HepG2 (cell line): ENCODE data around the gene NAA30. TPM values are rescaled to one million over a fixed set of nuclear protein-coding genes. Genes with fewer than 3 reads are reported as not detected.

Experiments
- CREB1 ChIP-seq, 2 experiments: fragments of 450-650 bp in 1 of 2; IDR thresholded peaks; 2 replicates each; pipeline ENCODE4 v1.6.1; 2016 to 2017; ENCODE audit warnings: control low read depth in 1 of 2, mild to moderate bottlenecking in 1 of 2, missing compliant biosample characterization in 1 of 2, missing genetic modification characterization in 1 of 2
- EP300 ChIP-seq, 3 experiments: sonication (generic) in 1 of 3; formaldehyde crosslinking in 1 of 3; IDR thresholded peaks; 2 replicates each; pipeline versions ENCODE4 v1.5.1 to v1.6.1; 2011 to 2020; ENCODE audit warnings: low read depth in 2 of 3, low read length in 2 of 3, borderline replicate concordance in 1 of 3, improper control_type of control experiment in 1 of 3, mild to moderate bottlenecking in 1 of 3, missing genetic modification reagents in 1 of 3, moderate library complexity in 1 of 3
- EZH2 ChIP-seq: conservative IDR thresholded peaks from 2 replicates; pipeline ENCODE4 v1.6.1; 2012; ENCODE audit warnings: mild to moderate bottlenecking, low read depth, low read length, moderate library complexity
- FOXM1 ChIP-seq: sonication (generic); formaldehyde crosslinking; IDR thresholded peaks from 2 replicates; pipeline ENCODE4 v1.5.0; 2020; ENCODE audit warnings: missing genetic modification reagents
- IRF2 ChIP-seq: IDR thresholded peaks from 2 replicates; pipeline ENCODE4 v1.6.1; 2018; ENCODE audit warnings: missing genetic modification reagents, missing compliant biosample characterization
- MLLT10 ChIP-seq: sonication (generic); formaldehyde crosslinking; IDR thresholded peaks from 2 replicates; pipeline ENCODE4 v1.4.0; 2020; ENCODE audit warnings: missing genetic modification reagents
- NFIC ChIP-seq: IDR thresholded peaks from 2 replicates; pipeline ENCODE4 v1.6.1; 2012; ENCODE audit warnings: mild to moderate bottlenecking, low read length, inconsistent platforms
- NR2C2 ChIP-seq: sonication (generic); formaldehyde crosslinking; IDR thresholded peaks from 2 replicates; pipeline ENCODE4 v1.4.0; 2020; ENCODE audit warnings: missing genetic modification reagents, mild to moderate bottlenecking, moderate library complexity, borderline replicate concordance
- RARA ChIP-seq: IDR thresholded peaks from 2 replicates; pipeline ENCODE4 v1.6.1; 2016; ENCODE audit warnings: missing genetic modification reagents, missing compliant biosample characterization
- REL ChIP-seq: sonication (generic); formaldehyde crosslinking; conservative IDR thresholded peaks from 2 replicates; pipeline ENCODE4 v1.8.0; 2022; ENCODE audit warnings: mild to moderate bottlenecking, missing genetic modification reagents, moderate library complexity
- SOX6 ChIP-seq, 2 experiments: fragments of 450-650 bp in 1 of 2; sonication (generic) in 1 of 2; formaldehyde crosslinking in 1 of 2; IDR thresholded peaks; 2 replicates each; pipeline versions ENCODE4 v1.4.0 to v1.6.1; 2017 to 2020; ENCODE audit warnings: antibody characterized with exemption in 1 of 2, mild to moderate bottlenecking in 1 of 2, missing genetic modification reagents in 1 of 2
- TEAD3 ChIP-seq: optimal IDR thresholded peaks from 2 replicates; pipeline ENCODE3; 2016; ENCODE audit warnings: borderline replicate concordance
- ZNF281 ChIP-seq: sonication (generic); formaldehyde crosslinking; IDR thresholded peaks from 2 replicates; pipeline ENCODE4 v1.4.0; 2020; ENCODE audit warnings: missing genetic modification reagents, borderline replicate concordance
- ZNF430 ChIP-seq: sonication (generic); formaldehyde crosslinking; IDR thresholded peaks from 2 replicates; pipeline ENCODE4 v1.9.0; 2021; ENCODE audit warnings: mild to moderate bottlenecking, missing genetic modification reagents
- ZNF446 ChIP-seq: sonication (generic); formaldehyde crosslinking; IDR thresholded peaks from 2 replicates; pipeline ENCODE4 v1.5.0; 2020; ENCODE audit warnings: mild to moderate bottlenecking, missing genetic modification reagents
- ZNF496 ChIP-seq: sonication (generic); formaldehyde crosslinking; IDR thresholded peaks from 2 replicates; pipeline ENCODE4 v1.8.1; 2023; ENCODE audit warnings: mild to moderate bottlenecking, moderate library complexity, missing genetic modification reagents; ENCODE audit not compliant: insufficient replicate concordance
- ZNF772 ChIP-seq: sonication (generic); formaldehyde crosslinking; IDR thresholded peaks from 2 replicates; pipeline ENCODE4 v1.5.0; 2020; ENCODE audit warnings: mild to moderate bottlenecking, missing genetic modification reagents
- polyA plus RNA-seq, 8 experiments: library from polyadenylated mRNA; depleted of rRNA in 3 of 8; stranded (reverse) in 7 of 8; unstranded in 1 of 8; fragments of >200 nt; fragmentation: Illumina TruSeq in 4 of 8; extraction: Trizol in 4 of 8; gene quantifications; 2 replicates each; pipeline versions ENCODE4 v1.2.1 to v1.2.3, GENCODE V29; 2011 to 2016; ENCODE audit warnings: low read depth in 4 of 8, missing spikeins in 1 of 8, mixed read lengths in 1 of 8; ENCODE audit not compliant: insufficient read depth in 1 of 8
- total RNA-seq, 5 experiments: library from RNA; depleted of rRNA; stranded (reverse); fragments of >200 nt; fragmentation: Illumina TruSeq; extraction: Trizol; gene quantifications; 2 replicates each; pipeline ENCODE4 v1.2.3, GENCODE V29; 2016; ENCODE audit warnings: low read depth in 1 of 5
- TF ChIP-seq, protein P1 (sequence below): sonication (generic); formaldehyde crosslinking; conservative IDR thresholded peaks from 2 replicates; pipeline ENCODE4 v1.4.0; 2020; ENCODE audit warnings: mild to moderate bottlenecking, missing genetic modification reagents, moderate library complexity
- TF ChIP-seq, protein P2 (sequence below), 2 experiments: sonication (generic) in 1 of 2; formaldehyde crosslinking in 1 of 2; IDR thresholded peaks; 2 replicates each; pipeline versions ENCODE4 v1.4.0 to v1.6.1; 2018 to 2020; ENCODE audit warnings: missing genetic modification reagents in 2 of 2, borderline replicate concordance in 1 of 2, low read depth in 1 of 2, mild to moderate bottlenecking in 1 of 2, missing biosample characterization in 1 of 2
- TF ChIP-seq, protein P3 (sequence below): sonication (generic); formaldehyde crosslinking; IDR thresholded peaks from 2 replicates; pipeline ENCODE4 v1.4.0; 2020; ENCODE audit warnings: missing genetic modification reagents

NAA30 gene
- total and polyA plus RNA-seq, 2 of the 13 experiments (the other 11 are each of a cell fraction or from before 2014, with no cell fraction given), result 10.8 to 18.4 TPM

DNA sequence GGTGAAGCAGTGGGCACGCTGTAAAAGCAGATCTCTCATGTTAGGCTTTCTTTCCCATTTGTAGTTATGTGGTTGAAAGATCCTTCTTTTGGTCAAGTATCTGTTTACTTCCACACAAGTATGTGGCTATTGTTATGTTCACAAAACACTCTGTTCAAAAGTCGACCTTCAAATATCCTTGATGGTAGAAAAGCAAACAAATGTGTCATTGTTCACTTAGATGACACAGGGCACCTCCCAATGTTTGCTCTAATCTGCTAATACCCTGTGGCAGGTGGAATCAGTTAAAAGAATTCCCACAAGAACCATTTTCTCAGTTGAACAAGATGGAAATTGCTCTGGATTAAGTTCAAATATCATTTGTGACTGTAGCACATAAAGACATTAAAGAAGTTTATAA is 43.6 kb upstream of the NAA30 start (continued):
- TF ChIP-seq REL (CRISPR knock-in tag) (no peak), ZNF430 (CRISPR knock-in tag) (no peak), NFIC (peak; percentile 32; the same call in 1 of the 2 replicates), NR2C2 (no peak), MLLT10 (CRISPR knock-in tag) (no peak), ZNF772 (CRISPR knock-in tag) (no peak), FOXM1 (CRISPR knock-in tag) (no peak), SOX6 (IDR thresholded peaks at IDR 0.05) (no peak), SOX6 (CRISPR knock-in tag; IDR thresholded peaks at IDR 0.05) (peak; percentile 98), ZNF496 (CRISPR knock-in tag) (no peak), RARA (CRISPR knock-in tag) (peak; percentile 71), ZNF281 (peak; percentile 10; the same call in 1 of the 2 replicates), EP300 (IDR thresholded peaks at IDR 0.05; ENCODE audit: low read depth in 2 of 2, low read length in 2 of 2) (peak in 1 of 2 experiments; percentile 78; a peak in 2 of 4 replicates), EP300 (CRISPR knock-in tag; IDR thresholded peaks at IDR 0.05; ENCODE audit: borderline replicate concordance) (peak; percentile 52; the same call in 1 of the 2 replicates), IRF2 (CRISPR knock-in tag) (peak; percentile 54; the same call in 1 of the 2 replicates), ZNF446 (CRISPR knock-in tag) (no peak), TEAD3 (CRISPR knock-in tag) (peak; percentile 52), CREB1 (IDR thresholded peaks at IDR 0.05) (no peak), CREB1 (CRISPR knock-in tag; IDR thresholded peaks at IDR 0.05) (0 out of 2 replicates have a peak, but pooled peaks have one; percentile 20), EZH2 (no peak)
- TF ChIP-seq, protein P1, sequence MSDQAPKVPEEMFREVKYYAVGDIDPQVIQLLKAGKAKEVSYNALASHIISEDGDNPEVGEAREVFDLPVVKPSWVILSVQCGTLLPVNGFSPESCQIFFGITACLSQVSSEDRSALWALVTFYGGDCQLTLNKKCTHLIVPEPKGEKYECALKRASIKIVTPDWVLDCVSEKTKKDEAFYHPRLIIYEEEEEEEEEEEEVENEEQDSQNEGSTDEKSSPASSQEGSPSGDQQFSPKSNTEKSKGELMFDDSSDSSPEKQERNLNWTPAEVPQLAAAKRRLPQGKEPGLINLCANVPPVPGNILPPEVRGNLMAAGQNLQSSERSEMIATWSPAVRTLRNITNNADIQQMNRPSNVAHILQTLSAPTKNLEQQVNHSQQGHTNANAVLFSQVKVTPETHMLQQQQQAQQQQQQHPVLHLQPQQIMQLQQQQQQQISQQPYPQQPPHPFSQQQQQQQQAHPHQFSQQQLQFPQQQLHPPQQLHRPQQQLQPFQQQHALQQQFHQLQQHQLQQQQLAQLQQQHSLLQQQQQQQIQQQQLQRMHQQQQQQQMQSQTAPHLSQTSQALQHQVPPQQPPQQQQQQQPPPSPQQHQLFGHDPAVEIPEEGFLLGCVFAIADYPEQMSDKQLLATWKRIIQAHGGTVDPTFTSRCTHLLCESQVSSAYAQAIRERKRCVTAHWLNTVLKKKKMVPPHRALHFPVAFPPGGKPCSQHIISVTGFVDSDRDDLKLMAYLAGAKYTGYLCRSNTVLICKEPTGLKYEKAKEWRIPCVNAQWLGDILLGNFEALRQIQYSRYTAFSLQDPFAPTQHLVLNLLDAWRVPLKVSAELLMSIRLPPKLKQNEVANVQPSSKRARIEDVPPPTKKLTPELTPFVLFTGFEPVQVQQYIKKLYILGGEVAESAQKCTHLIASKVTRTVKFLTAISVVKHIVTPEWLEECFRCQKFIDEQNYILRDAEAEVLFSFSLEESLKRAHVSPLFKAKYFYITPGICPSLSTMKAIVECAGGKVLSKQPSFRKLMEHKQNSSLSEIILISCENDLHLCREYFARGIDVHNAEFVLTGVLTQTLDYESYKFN (CRISPR knock-in tag), result peak; percentile 42; the same call in 1 of the 2 replicates
- TF ChIP-seq, protein P2, sequence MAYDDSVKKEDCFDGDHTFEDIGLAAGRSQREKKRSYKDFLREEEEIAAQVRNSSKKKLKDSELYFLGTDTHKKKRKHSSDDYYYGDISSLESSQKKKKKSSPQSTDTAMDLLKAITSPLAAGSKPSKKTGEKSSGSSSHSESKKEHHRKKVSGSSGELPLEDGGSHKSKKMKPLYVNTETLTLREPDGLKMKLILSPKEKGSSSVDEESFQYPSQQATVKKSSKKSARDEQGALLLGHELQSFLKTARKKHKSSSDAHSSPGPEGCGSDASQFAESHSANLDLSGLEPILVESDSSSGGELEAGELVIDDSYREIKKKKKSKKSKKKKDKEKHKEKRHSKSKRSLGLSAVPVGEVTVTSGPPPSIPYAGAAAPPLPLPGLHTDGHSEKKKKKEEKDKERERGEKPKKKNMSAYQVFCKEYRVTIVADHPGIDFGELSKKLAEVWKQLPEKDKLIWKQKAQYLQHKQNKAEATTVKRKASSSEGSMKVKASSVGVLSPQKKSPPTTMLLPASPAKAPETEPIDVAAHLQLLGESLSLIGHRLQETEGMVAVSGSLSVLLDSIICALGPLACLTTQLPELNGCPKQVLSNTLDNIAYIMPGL (CRISPR knock-in tag; IDR thresholded peaks at IDR 0.05; ENCODE audit: borderline replicate concordance in 1 of 2, low read depth in 1 of 2), result no peak
- TF ChIP-seq, protein P3, sequence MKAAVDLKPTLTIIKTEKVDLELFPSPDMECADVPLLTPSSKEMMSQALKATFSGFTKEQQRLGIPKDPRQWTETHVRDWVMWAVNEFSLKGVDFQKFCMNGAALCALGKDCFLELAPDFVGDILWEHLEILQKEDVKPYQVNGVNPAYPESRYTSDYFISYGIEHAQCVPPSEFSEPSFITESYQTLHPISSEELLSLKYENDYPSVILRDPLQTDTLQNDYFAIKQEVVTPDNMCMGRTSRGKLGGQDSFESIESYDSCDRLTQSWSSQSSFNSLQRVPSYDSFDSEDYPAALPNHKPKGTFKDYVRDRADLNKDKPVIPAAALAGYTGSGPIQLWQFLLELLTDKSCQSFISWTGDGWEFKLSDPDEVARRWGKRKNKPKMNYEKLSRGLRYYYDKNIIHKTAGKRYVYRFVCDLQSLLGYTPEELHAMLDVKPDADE (CRISPR knock-in tag), result no peak
